Stimulated activated CD4-positive, alpha-beta T cell treated with anti-CD3 and anti-CD28 coated beads, Interleukin-15, amount 100 ng/mL, for 48 hours (primary cell): ENCODE measurements around the gene RNF187.

ENCODE experiments used
- DNase-seq, 2 donors: peaks; one replicate each; pipeline ENCODE4 v3.0.0-alpha.2; 2020; ENCODE audit warnings: low read depth in 2 of 2

Gene RNF187

DNA sequence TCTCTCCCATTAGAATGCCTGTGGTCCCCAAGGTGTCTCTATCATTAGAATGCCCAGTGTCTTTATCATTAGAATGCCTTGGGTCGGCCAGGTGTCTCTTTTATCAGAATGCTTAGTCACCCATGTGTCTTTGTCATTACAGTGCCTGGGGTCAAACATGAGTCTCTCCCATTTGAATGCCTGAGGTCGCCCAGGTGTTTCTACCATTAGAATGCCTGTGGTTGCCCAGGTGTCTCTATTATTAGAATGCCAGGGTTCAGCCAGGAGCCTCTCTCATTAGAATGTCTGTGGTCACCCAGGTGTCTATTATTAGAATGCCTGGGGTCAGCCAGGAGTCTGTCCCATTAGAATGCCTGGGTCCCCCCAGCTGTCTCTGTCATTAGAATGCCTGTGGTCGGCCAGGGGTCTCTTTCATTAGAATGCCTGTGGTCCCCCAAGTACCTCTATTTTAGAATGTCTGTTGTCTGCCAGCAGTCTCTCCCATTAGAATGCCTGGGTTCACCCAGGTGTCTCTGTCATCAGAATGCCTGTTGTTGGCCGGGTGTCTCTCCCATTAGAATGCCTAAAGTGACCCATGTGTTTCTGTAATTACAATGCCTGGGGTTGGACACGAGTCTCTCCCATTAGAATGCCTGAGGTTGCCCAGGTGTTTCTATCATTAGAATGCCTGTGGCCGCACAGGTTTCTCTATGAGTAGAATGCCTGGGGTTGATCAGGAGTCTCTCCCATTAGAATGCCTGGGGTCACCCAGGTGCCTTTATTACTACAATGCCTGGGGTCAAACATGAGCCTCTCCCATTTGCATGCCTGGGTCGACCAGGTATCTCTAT lies 57.1 kb downstream of the RNF187 start:
- no peak for DNase-seq

- no peak for DNase-seq
Measured at GRCh38 chr1:228544921-228545591, 57.9 kb downstream of the RNF187 start.
